ENCODE results near the gene RANBP10. TPM values are rescaled to one million over a fixed set of nuclear protein-coding genes. Genes with fewer than 3 reads are reported as not detected.
"Not testable (repeated sequence)": the region's sequence is repeated elsewhere in the genome, so short reads cannot be mapped to it uniquely, and the experiment has no call there.

Gene RANBP10
- total RNA-seq, 5 donors from 2014 or later (not counting 1 experiment from before 2014, with no cell fraction given) = 21.9 to 29.3 (median 24.5) TPM

DNA sequence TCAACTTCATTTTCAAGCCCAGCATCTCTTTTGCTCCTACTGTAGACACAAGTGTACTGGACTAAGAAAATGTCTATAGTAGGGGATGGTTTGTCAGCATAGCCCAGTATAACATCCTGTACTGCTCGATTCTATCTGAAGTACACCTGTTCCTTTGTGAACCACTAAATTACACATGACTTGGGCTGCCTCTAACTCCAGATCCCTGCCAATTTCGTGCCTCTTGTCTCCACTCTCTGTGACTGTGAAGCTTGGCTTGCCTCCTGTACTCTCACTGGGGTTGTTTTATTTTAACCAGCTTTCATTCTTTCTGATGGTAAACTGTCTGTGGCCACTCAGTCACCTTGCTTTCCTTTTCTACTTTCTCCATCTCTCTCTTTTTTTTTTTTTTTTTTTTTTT lies 111.7 kb downstream of the RANBP10 start:
- peaks cover 0 to 3% of the 10 kb centered on the region in 2 donors for H3K36me3 ChIP-seq (ENCODE audit: control insufficient read depth in 2 of 2, extremely low read depth in 1 of 2, insufficient read depth in 1 of 2, low read length in 1 of 2)
- no peaks in the 10 kb centered on the region for H3K27me3 Mint-ChIP-seq
- POLR2A ChIA-PET = interaction anchor here in 1 of 2 donors (0.6 kb wide), 1 partner anchor 518 kb away, joined by 4 read pairs; no protein-coding TSS in a partner anchor
- peaks cover 2 to 21% (median 7%) of the 10 kb centered on the region in 3 donors for H3K4me1 Mint-ChIP-seq
- no peaks in the 10 kb centered on the region for H3K27me3 ChIP-seq (replicated peaks in 1 of 2; ENCODE audit: control insufficient read depth in 2 of 2, extremely low read depth in 1 of 2, insufficient read depth in 2 of 2, low read length in 1 of 2)
- no peak overlapping the region for H3K4me3 ChIP-seq (ENCODE audit: control insufficient read depth in 1 of 2, extremely low read depth in 1 of 2, low read length in 1 of 2)
- H3K36me3 Mint-ChIP-seq = peaks cover 17% of the 10 kb centered on the region
- H3K9me3 ChIP-seq = no peaks in the 10 kb centered on the region
- WGBS (ENCODE audit: insufficient coverage) = 58% methylated on average over 2 of the region's 2 CpGs
- no peak for ATAC-seq (replicated peaks in 1 of 4)
- H3K4me3 Mint-ChIP-seq = no peak overlapping the region
- H3K27ac ChIP-seq (ENCODE audit: low read length) = no peak overlapping the region
- CTCF ChIA-PET = interaction anchor here in 1 of 2 donors (0.5 kb wide), 1 partner anchor 31 kb away, joined by 3 read pairs; no protein-coding TSS in a partner anchor
- H3K4me1 ChIP-seq (ENCODE audit: control insufficient read depth in 1 of 2, extremely low read depth in 1 of 2, insufficient read depth in 2 of 2, low read length in 2 of 2) = peaks cover 0 to 2% of the 10 kb centered on the region in 2 experiments
- no peak overlapping the region for H3K27ac Mint-ChIP-seq
- no peaks in the 10 kb centered on the region for H3K9me3 Mint-ChIP-seq
- no peak for DNase-seq

DNA sequence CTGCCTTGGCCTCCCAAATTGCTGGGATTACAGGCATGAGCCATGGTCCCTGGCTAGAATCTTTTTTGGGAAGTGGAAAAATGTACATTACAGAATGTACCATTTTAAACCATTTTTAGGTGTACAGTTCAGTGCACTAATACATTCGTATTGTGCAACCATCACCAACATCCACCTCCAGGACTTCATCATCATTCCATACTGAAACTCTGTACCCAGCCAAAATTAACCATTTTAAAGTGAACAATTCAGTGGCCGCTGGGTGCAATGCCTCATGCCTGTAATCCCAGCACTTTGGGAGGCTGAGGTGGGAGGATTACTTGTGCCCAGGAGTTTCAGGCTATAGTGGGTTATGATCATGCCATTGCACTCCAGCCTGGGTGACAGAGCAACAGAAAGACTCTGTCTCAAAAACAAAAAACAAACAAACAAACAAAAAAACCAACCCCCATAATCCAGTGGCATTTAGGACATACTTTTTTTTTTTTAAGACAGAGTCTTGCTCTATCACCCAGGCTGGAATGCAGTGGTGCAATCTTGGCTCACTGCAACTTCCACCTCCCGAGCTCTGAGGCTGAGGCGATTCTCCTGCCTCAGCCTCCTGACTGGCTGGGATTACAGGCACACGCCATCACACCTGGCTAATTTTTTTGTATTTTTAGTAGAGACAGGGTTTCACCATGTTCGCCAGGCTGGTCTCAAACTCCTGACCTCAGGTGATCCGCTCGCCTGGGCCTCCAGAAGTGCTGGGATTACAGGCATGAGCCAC lies 112.7 kb downstream of the RANBP10 start:
- H3K4me3 Mint-ChIP-seq; H3K9me3 ChIP-seq; CTCF ChIA-PET; H3K27ac ChIP-seq (ENCODE audit: low read length); ATAC-seq (replicated peaks in 1 of 4); H3K36me3 ChIP-seq (ENCODE audit: control insufficient read depth in 2 of 2, extremely low read depth in 1 of 2, insufficient read depth in 1 of 2, low read length in 1 of 2); DNase-seq; H3K27ac Mint-ChIP-seq; H3K27me3 Mint-ChIP-seq; H3K4me3 ChIP-seq (ENCODE audit: control insufficient read depth in 1 of 2, extremely low read depth in 1 of 2, low read length in 1 of 2); H3K27me3 ChIP-seq (replicated peaks in 1 of 2; ENCODE audit: control insufficient read depth in 2 of 2, extremely low read depth in 1 of 2, insufficient read depth in 2 of 2, low read length in 1 of 2); H3K4me1 ChIP-seq (ENCODE audit: control insufficient read depth in 1 of 2, extremely low read depth in 1 of 2, insufficient read depth in 2 of 2, low read length in 2 of 2); H3K9me3 Mint-ChIP-seq; POLR2A ChIA-PET: not testable (repeated sequence)
- H3K36me3 Mint-ChIP-seq = peaks cover 16% of the 10 kb centered on the region
- WGBS (ENCODE audit: insufficient coverage) = 100% methylated on average over 2 of the region's 8 CpGs
- peaks cover 2 to 21% (median 7%) of the 10 kb centered on the region in 3 donors for H3K4me1 Mint-ChIP-seq

DNA sequence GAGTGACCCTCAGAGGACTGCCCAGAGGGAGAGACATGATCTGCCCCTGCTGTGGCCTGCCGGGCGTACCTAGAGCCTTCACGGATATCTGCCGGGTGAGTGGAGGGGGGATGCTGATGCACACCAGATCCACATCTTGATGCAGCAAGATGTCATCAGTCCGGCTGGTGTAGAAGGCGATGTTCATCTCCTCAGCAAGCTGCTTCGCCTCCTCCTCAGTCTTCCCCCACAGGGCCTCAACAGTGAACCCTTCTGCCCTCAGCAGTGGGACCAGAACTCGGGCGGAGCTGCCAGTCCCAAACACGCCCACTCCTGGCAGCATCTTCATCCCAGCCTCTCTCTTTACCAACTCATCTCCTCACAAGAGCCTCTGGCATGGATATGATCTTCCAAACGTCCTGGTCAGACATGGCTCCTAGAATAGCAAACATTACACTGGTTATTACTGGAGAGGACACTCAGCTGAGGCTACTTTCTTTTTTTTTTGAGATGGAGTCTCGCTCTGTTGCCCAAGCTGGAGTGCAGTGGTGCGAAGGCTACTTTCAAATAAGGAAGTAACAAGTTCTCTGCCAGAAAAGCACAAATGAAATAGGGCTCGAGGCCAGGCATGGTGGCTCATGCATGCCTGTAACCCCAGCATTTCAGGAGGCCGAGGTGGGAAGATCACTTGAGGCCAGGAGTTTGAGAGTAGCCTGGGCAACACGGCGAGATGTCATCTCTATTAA lies 120.8 kb downstream of the RANBP10 start:
- H3K4me3 ChIP-seq (ENCODE audit: control insufficient read depth in 1 of 2, extremely low read depth in 1 of 2, low read length in 1 of 2) = no peak overlapping the region
- Mint-ChIP-seq H3K27ac (peak overlapping the region; percentile 86 to 90), H3K9me3 (no peaks in the 10 kb centered on the region), H3K36me3 (peaks cover 31% of the 10 kb centered on the region), H3K4me1 (peaks cover 0 to 25% (median 14%) of the 10 kb centered on the region in 3 donors), H3K4me3 (no peak overlapping the region), H3K27me3 (no peaks in the 10 kb centered on the region)
- DNase-seq (no peak), ATAC-seq (replicated peaks in 1 of 4) (no peak)
- H3K36me3 ChIP-seq (ENCODE audit: control insufficient read depth in 2 of 2, extremely low read depth in 1 of 2, insufficient read depth in 1 of 2, low read length in 1 of 2) = peaks cover 0 to 29% of the 10 kb centered on the region in 2 donors
- no peaks in the 10 kb centered on the region for H3K27me3 ChIP-seq (replicated peaks in 1 of 2; ENCODE audit: control insufficient read depth in 2 of 2, extremely low read depth in 1 of 2, insufficient read depth in 2 of 2, low read length in 1 of 2)
- peaks cover 3 to 19% of the 10 kb centered on the region in 2 experiments for H3K4me1 ChIP-seq (ENCODE audit: control insufficient read depth in 1 of 2, extremely low read depth in 1 of 2, insufficient read depth in 2 of 2, low read length in 2 of 2)
- H3K27ac ChIP-seq (ENCODE audit: low read length) = peak overlapping the region; percentile 38
- ChIA-PET POLR2A (interaction anchor here in 1 of 2 donors (0.6 kb wide), 1 partner anchor 207 kb away, joined by 5 read pairs; no protein-coding TSS in a partner anchor), CTCF (no interaction called here)
- H3K9me3 ChIP-seq = no peaks in the 10 kb centered on the region
- 87% methylated on average over 9 of the region's 17 CpGs for WGBS (ENCODE audit: insufficient coverage)

DNA sequence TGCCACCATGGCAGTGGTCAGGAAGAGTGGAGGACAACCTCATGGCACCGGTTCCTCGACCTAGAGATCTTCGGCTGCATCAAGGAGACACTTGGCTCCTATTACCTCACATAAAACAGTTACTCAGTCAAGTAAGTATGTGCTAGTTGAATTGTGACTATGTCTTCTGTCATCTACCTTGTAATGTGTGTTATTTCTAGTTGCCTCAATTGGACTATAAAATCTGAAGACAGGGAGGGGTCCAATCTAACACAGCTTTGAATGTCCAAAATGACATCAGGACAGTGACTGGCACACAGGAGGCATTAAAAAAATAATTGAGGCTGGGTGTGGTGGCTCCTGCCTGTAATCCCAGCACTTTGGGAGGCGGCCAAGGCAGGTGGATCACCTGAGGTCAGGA lies 122.6 kb downstream of the RANBP10 start:
- H3K4me1 ChIP-seq (ENCODE audit: control insufficient read depth in 1 of 2, extremely low read depth in 1 of 2, insufficient read depth in 2 of 2, low read length in 2 of 2) = peaks cover 3 to 19% of the 10 kb centered on the region in 2 experiments
- H3K4me3 Mint-ChIP-seq = no peak overlapping the region
- no peak overlapping the region for H3K27ac ChIP-seq (ENCODE audit: low read length)
- no peaks in the 10 kb centered on the region for H3K27me3 Mint-ChIP-seq
- H3K9me3 ChIP-seq = no peaks in the 10 kb centered on the region
- H3K27ac Mint-ChIP-seq = peak overlapping the region in 1 of 2 donors; percentile 55
- no peaks in the 10 kb centered on the region for H3K9me3 Mint-ChIP-seq
- no peak overlapping the region for H3K4me3 ChIP-seq (ENCODE audit: control insufficient read depth in 1 of 2, extremely low read depth in 1 of 2, low read length in 1 of 2)
- ATAC-seq (replicated peaks in 1 of 4) = no peak
- H3K27me3 ChIP-seq (replicated peaks in 1 of 2; ENCODE audit: control insufficient read depth in 2 of 2, extremely low read depth in 1 of 2, insufficient read depth in 2 of 2, low read length in 1 of 2) = no peaks in the 10 kb centered on the region
- WGBS (ENCODE audit: insufficient coverage) = 100% methylated on average over 1 of the region's 4 CpGs
- peaks cover 0 to 29% of the 10 kb centered on the region in 2 donors for H3K36me3 ChIP-seq (ENCODE audit: control insufficient read depth in 2 of 2, extremely low read depth in 1 of 2, insufficient read depth in 1 of 2, low read length in 1 of 2)
- POLR2A ChIA-PET = no interaction called here
- CTCF ChIA-PET = interaction anchor here in 1 of 2 donors (0.5 kb wide), 1 partner anchor 171 kb away, joined by 3 read pairs; no protein-coding TSS in a partner anchor
- peaks cover 0 to 25% (median 14%) of the 10 kb centered on the region in 3 donors for H3K4me1 Mint-ChIP-seq
- DNase-seq = no peak
- H3K36me3 Mint-ChIP-seq = peaks cover 24% of the 10 kb centered on the region

GRCh38 chr16:67679935-67680897 lies 126.1 kb downstream of the RANBP10 start:
- Histone ChIP-seq H3K4me1 (ENCODE audit: control insufficient read depth in 1 of 2, extremely low read depth in 1 of 2, insufficient read depth in 2 of 2, low read length in 2 of 2) (peaks cover 3 to 10% of the 10 kb centered on the region in 2 experiments), H3K36me3 (ENCODE audit: control insufficient read depth in 2 of 2, extremely low read depth in 1 of 2, insufficient read depth in 1 of 2, low read length in 1 of 2) (peaks cover 8 to 28% of the 10 kb centered on the region in 2 donors), H3K4me3 (ENCODE audit: control insufficient read depth in 1 of 2, extremely low read depth in 1 of 2, low read length in 1 of 2) (no peak overlapping the region), H3K27me3 (replicated peaks in 1 of 2; ENCODE audit: control insufficient read depth in 2 of 2, extremely low read depth in 1 of 2, insufficient read depth in 2 of 2, low read length in 1 of 2) (no peaks in the 10 kb centered on the region), H3K9me3 (no peaks in the 10 kb centered on the region), H3K27ac (ENCODE audit: low read length) (no peak overlapping the region)
- no peak for DNase-seq
- peak overlapping the region in 1 of 2 donors; percentile 61 for H3K27ac Mint-ChIP-seq
- CTCF ChIA-PET = interaction anchor here (0.6 to 1.3 kb wide), 3 partner anchors 159 to 430 kb away, joined by 3 to 4 read pairs (median 3); no protein-coding TSS in a partner anchor
- POLR2A ChIA-PET = no interaction called here
- H3K9me3 Mint-ChIP-seq = no peaks in the 10 kb centered on the region
- 93% methylated on average over 8 of the region's 10 CpGs for WGBS (ENCODE audit: insufficient coverage)
- H3K4me3 Mint-ChIP-seq = no peak overlapping the region
- H3K27me3 Mint-ChIP-seq = no peaks in the 10 kb centered on the region
- ATAC-seq (replicated peaks in 1 of 4) = no peak
- peaks cover 0 to 13% (median 6%) of the 10 kb centered on the region in 3 donors for H3K4me1 Mint-ChIP-seq
- H3K36me3 Mint-ChIP-seq = peaks cover 20% of the 10 kb centered on the region

Measured in T-cell (primary cell).